Neutrophil (primary cell): ENCODE data around the gene AVL9.

ENCODE experiments used
- H3K27ac ChIP-seq: fragments of 200-600 bp; sonication (generic); 2 replicates; pipeline ENCODE4 v1.5.1; 2016; ENCODE audit warnings: mild to moderate bottlenecking, moderate library complexity
- H3K27me3 ChIP-seq: fragments of 200-600 bp; sonication (generic); 2 replicates; pipeline ENCODE4 v1.6.0; 2016; ENCODE audit warnings: mild to moderate bottlenecking
- H3K36me3 ChIP-seq: fragments of 200-600 bp; sonication (generic); 2 replicates; pipeline ENCODE4 v1.5.1; 2017
- H3K4me1 ChIP-seq, 2 experiments: fragments of 200-600 bp in 1 of 2; sonication (generic) in 1 of 2; 1 replicate in 1 of 2; 2 replicates in 1 of 2; pipeline versions ENCODE4 v1.5.1 to v1.6.1; 2013 to 2016; ENCODE audit warnings: low read depth in 1 of 2, low read length in 1 of 2, mild to moderate bottlenecking in 1 of 2, moderate library complexity in 1 of 2; ENCODE audit not compliant: control insufficient read depth in 1 of 2, insufficient read depth in 1 of 2
- H3K4me3 ChIP-seq, 2 experiments: fragments of 200-600 bp in 1 of 2; sonication (generic) in 1 of 2; 1 replicate in 1 of 2; 2 replicates in 1 of 2; pipeline ENCODE4 v1.5.1; 2013 to 2016; ENCODE audit warnings: low read depth in 1 of 2, low read length in 1 of 2, mild to moderate bottlenecking in 1 of 2, moderate library complexity in 1 of 2
- H3K9me3 ChIP-seq: fragments of 200-600 bp; sonication (generic); 2 replicates; pipeline ENCODE4 v1.5.1; 2016
- CTCF ChIP-seq: fragments of 200-600 bp; sonication (generic); IDR thresholded peaks from 2 replicates; pipeline ENCODE4 v1.5.1; 2016; ENCODE audit warnings: antibody characterized with exemption

AVL9 gene

GRCh38 chr7:32495298-32496051, at the start of gene AVL9:
TSS of gene AVL9 (plus strand) at chr7:32495489. CDS start at chr7:32495710, 221 bp downstream.
- Histone ChIP-seq H3K27me3 (no peaks in the 10 kb centered on the region), H3K4me1 (peaks cover 37 to 39% of the 10 kb centered on the region in 2 experiments), H3K36me3 (no peaks in the 10 kb centered on the region), H3K27ac (peak within 1 kb of the TSS; percentile 99), H3K4me3 (peak within 1 kb of the TSS; percentile 88 to 96), H3K9me3 (no peaks in the 10 kb centered on the region)
- TF ChIP-seq CTCF, result peak; percentile 55

GRCh38 chr7:32447218-32447617, 48.1 kb upstream of the AVL9 start:
- no peak overlapping the region for H3K4me3 ChIP-seq
- no peaks in the 10 kb centered on the region for H3K27me3 ChIP-seq
- H3K27ac ChIP-seq, result no peak overlapping the region
- no peak for TF ChIP-seq CTCF
- no peaks in the 10 kb centered on the region for H3K36me3 ChIP-seq
- no peaks in the 10 kb centered on the region for H3K4me1 ChIP-seq
- no peaks in the 10 kb centered on the region for H3K9me3 ChIP-seq

GRCh38 chr7:32453341-32454011, 41.8 kb upstream of the AVL9 start:
- H3K4me1 ChIP-seq, result no peaks in the 10 kb centered on the region
- TF ChIP-seq CTCF, result no peak

GRCh38 chr7:32458025-32458424, 37.3 kb upstream of the AVL9 start:
- Histone ChIP-seq H3K4me3 (no peak overlapping the region), H3K27me3 (peaks cover 23% of the 10 kb centered on the region), H3K9me3 (no peaks in the 10 kb centered on the region), H3K36me3 (no peaks in the 10 kb centered on the region), H3K4me1 (no peaks in the 10 kb centered on the region), H3K27ac (no peak overlapping the region)
- TF ChIP-seq CTCF, result no peak

More at GRCh38 chr7:32453341-32454011, 41.8 kb upstream of the AVL9 start:
- H3K36me3 ChIP-seq, result no peaks in the 10 kb centered on the region
- no peaks in the 10 kb centered on the region for H3K9me3 ChIP-seq
- no peak overlapping the region for H3K4me3 ChIP-seq
- H3K27me3 ChIP-seq, result peaks cover 27% of the 10 kb centered on the region
- H3K27ac ChIP-seq, result no peak overlapping the region

GRCh38 chr7:32459788-32460187, 35.5 kb upstream of the AVL9 start:
- Histone ChIP-seq H3K9me3 (no peaks in the 10 kb centered on the region), H3K27me3 (peaks cover 6% of the 10 kb centered on the region), H3K4me3 (no peak overlapping the region), H3K27ac (no peak overlapping the region), H3K36me3 (no peaks in the 10 kb centered on the region), H3K4me1 (no peaks in the 10 kb centered on the region)
- no peak for TF ChIP-seq CTCF
